HG02763 (cell line): ENCODE measurements around the gene SAP130.

ENCODE experiments used
- ATAC-seq: cut with Tn5 transposase; IDR thresholded peaks from one replicate; pipeline ENCODE4 v1.9.1; 2021; ENCODE audit warnings: mild to moderate bottlenecking, moderate library complexity; ENCODE audit not compliant: unreplicated experiment

SAP130 gene

DNA sequence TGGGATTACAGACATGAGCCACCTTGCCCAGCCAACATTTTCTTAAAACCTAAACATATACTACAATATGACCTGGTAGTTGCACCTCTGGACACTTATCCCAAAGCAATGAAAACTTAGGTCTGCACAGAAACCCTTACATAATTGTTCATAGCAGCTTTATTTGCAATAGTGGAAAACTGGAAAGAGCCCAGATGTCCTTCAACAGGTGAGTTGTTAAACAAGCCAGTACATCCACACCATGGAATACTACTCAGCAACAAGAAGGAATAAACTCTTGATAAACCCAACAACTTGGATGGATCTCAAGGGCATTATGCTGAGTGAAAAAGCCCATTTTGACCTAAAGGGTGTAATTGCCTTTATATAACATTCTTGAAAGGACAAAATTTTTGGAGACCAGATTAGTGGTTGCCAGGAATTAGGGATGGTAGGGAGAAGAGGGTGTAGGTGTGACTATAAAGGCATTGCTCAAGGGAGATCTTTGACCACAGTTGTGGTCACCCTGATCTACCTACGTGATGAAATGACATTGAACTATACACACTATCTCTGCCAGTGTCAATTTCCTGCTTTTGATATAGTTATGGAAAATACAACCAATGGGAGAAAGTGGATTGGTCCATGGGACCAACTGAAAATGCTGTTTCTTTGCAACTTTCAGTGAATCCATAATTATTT lies 130.2 kb downstream of the SAP130 start:
- ATAC-seq: no peak

DNA sequence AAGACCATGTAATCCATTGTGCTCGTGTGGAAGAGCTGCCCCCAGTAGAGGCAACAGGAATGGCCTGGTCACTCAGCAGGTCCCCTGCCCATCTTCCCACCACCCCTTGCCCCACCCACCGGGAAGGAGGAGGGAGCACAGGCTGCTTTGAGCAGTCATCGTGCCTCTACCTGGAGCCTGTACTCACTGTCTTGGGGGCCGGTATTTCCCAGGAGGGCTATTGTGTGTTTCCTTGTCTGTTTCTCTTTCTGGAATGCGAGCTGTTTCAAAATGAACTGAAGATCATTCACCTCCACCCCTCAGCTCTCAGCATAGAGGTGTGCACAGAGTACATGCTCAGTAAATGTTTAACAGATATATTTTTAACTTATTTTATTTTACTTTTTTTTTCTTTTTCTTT lies 134.4 kb downstream of the SAP130 start:
- ATAC-seq: no peak

DNA sequence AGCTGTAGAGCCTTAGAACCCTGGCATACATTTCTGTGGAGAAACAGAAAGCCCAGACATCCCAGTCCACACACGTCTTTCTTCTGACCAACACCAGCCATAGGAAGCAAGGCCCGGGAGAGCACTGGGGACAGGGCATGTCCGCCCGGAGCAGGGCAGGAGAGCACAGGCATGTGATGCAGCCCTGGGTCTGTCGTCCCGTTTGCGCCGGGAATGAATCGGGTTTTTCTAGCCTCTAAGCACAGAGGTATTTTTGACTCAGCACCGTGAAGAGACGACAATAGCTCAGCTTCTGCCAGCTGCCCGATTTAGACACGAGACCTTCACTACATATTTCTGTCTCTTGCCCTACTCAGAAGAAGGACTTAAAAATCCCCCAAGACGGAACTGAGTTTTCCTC lies 134.8 kb downstream of the SAP130 start:
- no peak for ATAC-seq

DNA sequence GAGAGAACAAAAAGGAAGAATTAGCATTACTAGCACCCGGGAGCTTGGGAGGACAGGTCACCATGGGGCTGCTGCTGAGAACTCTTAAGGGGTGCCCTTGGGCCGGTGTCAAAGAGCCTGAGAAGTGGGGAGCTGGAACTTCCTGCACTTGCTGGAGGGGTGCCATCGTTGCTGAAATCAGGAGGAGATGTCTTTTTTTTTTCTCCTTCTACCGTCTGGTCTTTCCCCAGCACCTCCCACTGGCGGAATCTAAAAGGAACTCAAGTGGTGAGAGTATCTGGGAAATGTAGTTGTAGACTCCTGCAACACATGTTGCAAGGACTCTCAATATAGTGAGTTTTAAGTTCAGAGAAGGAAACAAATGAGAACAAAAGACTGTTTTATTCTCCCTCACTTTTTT lies 136.0 kb downstream of the SAP130 start:
- no peak for ATAC-seq
